ENCODE results near the gene ULK2.

DNA sequence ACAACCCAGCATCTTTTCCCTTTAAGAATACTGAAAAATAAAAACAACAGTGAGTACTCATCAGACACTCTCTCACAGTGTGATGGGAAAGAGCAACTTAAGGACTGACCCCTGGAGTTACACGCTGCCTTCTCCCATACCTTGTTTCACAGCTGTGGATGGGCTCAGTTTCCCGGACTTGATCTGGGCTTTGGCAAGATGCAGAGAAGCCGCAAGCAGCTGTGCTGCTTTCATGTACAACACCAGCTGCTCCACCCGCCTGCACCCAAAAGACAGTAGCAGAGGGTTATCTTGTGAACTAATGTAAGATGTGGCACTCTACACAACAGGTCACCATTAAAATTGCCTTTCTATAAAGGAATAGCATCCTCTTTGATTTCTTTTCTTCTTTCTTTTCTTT is 86.9 kb downstream of the ULK2 start:
- TF ChIP-seq YY1 (IDR thresholded peaks at IDR 0.05; ENCODE audit: low read depth) (no peak), TAF1 (IDR thresholded peaks at IDR 0.05; ENCODE audit: borderline replicate concordance, low read depth, low read length) (no peak)

Data from SK-N-SH (cell line).